Measurements from ENCODE around the gene MIOX.

Gene MIOX

DNA sequence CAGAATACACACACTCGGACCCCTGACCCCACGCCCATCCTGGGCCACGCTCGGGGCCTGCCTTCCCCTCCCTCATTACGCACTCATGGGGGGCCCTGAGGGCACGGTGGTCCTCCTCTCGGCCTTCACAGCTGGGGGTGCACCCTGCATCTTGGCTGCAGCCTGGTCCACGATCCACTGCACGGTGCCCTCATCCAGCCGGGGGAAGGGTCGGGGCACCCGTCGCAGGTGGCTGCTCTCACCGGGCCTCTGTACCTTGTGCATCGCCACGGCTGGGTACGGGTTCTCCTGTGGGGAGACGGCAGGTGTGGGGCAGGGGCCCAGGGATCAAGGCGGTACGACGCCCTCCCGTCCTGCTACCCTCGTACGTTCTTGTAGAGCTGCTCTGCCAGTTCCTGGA is 22.2 kb upstream of the MIOX start:
- TF ChIP-seq, protein P1, sequence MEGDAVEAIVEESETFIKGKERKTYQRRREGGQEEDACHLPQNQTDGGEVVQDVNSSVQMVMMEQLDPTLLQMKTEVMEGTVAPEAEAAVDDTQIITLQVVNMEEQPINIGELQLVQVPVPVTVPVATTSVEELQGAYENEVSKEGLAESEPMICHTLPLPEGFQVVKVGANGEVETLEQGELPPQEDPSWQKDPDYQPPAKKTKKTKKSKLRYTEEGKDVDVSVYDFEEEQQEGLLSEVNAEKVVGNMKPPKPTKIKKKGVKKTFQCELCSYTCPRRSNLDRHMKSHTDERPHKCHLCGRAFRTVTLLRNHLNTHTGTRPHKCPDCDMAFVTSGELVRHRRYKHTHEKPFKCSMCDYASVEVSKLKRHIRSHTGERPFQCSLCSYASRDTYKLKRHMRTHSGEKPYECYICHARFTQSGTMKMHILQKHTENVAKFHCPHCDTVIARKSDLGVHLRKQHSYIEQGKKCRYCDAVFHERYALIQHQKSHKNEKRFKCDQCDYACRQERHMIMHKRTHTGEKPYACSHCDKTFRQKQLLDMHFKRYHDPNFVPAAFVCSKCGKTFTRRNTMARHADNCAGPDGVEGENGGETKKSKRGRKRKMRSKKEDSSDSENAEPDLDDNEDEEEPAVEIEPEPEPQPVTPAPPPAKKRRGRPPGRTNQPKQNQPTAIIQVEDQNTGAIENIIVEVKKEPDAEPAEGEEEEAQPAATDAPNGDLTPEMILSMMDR (IDR thresholded peaks at IDR 0.05), result no peak
- Mint-ChIP-seq H3K9me3 (no peaks in the 10 kb centered on the region), H3K4me3 (no peak overlapping the region), H3K27me3 (ENCODE audit: low read depth, poor library complexity) (no peaks in the 10 kb centered on the region), H3K27ac (no peak overlapping the region), H3K36me3 (ENCODE audit: low read depth) (peaks cover 18% of the 10 kb centered on the region), H3K4me1 (no peaks in the 10 kb centered on the region)
- no peak for DNase-seq

DNA sequence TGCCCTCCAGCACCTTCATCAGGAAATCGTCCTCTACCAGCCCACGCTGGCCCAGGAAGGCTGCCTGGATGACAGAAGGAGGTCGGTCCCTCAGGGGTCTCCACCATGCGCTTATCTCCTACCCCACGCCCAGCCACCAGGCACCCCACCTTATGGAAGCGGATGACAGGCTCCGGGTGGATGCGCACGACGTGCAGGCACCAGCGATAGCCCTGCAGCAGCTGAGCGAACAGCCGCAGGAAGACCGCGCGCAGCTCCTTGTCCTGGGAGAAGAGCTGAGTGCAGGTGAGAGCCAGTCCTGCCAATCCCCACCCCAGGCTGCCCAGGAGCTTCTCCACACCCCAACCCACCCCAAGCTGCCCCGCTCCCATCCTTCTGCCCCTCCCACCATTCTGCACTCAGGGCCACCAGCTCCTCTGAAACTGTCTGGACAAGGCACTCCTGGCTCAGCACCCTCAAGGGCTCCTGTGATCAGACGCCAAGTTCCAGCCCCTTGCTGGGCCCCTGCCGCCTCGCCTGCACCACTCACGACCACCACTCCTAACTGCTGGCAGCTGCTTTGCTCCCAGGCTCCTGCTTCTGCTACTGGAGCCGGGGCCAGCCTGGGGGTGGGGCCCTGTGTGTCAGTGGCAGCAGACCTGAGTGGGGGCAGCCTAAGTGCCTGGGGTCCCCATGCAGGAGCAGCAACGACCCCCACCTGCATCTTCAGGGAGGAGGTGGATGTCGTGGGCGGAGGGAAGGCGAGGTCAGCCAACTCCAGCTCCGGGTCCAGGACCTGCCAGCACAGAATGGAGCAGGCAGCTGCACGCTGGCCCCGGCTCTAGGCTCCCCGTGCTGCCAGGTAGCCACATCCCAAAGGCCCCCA is 21.4 kb upstream of the MIOX start:
- TF ChIP-seq, protein P1 (IDR thresholded peaks at IDR 0.05), result no peak
- Mint-ChIP-seq H3K4me1 (peaks cover 3% of the 10 kb centered on the region), H3K27me3 (ENCODE audit: low read depth, poor library complexity) (no peaks in the 10 kb centered on the region), H3K9me3 (no peaks in the 10 kb centered on the region), H3K36me3 (ENCODE audit: low read depth) (peaks cover 18% of the 10 kb centered on the region), H3K4me3 (no peak overlapping the region), H3K27ac (no peak overlapping the region)
- no peak for DNase-seq

DNA sequence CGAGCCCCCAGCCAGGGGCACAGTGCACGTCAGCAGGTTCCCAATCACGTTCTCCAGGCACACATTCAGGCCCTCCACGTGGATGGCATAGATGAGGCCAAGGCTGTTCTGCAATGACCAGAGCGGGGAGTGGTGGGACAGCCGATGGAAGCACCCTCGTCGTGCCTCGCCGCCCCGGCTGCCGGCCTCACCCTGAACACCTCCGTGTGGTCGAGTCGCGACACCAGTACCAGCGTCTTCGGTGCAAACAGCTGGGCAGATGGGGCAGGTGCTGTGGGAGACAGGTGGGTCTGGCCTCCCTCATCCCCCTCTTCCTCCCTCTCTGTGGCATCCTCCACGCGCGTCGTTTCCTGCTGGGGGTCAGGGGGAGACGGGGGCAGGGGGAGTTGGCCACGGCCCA is 19.3 kb upstream of the MIOX start:
- peaks cover 14% of the 10 kb centered on the region for H3K36me3 Mint-ChIP-seq (ENCODE audit: low read depth)
- H3K27ac Mint-ChIP-seq, result no peak overlapping the region
- H3K9me3 Mint-ChIP-seq, result no peaks in the 10 kb centered on the region
- H3K4me3 Mint-ChIP-seq, result no peak overlapping the region
- H3K27me3 Mint-ChIP-seq (ENCODE audit: low read depth, poor library complexity), result no peaks in the 10 kb centered on the region
- no peak for DNase-seq
- TF ChIP-seq, protein P1 (IDR thresholded peaks at IDR 0.05), result no peak
- H3K4me1 Mint-ChIP-seq, result peaks cover 20% of the 10 kb centered on the region

DNA sequence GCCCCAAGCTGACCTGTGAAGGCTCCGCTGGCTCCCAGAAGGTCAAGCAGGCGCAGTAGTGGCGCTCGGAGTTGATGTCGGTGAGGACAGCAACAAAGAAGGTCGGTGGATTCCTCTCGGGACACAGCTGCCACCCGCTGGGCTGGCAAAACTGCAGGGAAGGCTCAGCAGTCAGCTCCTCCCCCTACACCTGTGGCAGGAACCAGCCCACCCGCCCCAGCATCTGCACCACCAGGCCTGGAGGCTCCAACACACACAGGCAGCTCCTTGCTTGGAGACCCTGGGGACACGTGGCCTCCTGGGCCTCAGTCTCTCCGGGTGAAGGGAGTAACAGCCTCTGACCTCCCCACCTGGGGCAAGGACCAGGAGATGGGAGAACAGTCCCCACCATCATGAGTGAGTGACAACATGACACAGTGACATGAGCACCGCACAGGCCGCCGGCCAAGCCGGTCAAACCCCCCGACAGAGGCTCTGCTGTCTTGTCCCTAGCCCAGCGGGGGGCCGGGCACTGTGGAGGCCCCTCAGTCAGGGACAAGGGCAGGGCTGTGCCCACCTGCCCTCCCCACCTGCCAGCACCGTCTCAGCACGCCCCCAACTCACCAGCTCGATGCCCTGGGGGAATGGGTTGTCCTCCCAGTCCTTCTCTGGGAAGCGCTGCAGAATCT is 18.8 kb upstream of the MIOX start:
- no peaks in the 10 kb centered on the region for H3K27me3 Mint-ChIP-seq (ENCODE audit: low read depth, poor library complexity)
- no peaks in the 10 kb centered on the region for H3K9me3 Mint-ChIP-seq
- H3K27ac Mint-ChIP-seq, result no peak overlapping the region
- H3K36me3 Mint-ChIP-seq (ENCODE audit: low read depth), result peaks cover 14% of the 10 kb centered on the region
- H3K4me3 Mint-ChIP-seq, result no peak overlapping the region
- peaks cover 25% of the 10 kb centered on the region for H3K4me1 Mint-ChIP-seq
- TF ChIP-seq, protein P1 (IDR thresholded peaks at IDR 0.05), result no peak
- DNase-seq, result no peak

DNA sequence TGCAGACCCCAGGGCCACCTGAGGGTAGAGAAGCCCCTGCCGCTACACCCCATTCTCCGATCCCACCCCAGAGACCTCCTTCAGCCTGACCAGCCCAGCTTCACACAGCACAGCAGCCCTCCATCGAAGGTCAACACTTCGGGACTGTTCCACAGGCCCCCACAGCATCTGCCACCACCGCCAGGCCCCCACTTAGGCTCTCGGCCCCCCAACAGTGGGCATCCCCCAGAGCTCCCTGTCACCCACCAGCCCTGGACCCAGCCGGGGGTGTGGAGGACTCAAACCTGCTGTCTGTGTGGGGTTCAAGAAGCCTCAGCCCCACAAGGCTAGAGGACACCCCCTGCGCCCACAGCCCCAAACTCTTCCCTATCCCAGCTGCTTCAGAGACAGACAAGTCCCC is 18.0 kb upstream of the MIOX start:
- DNase-seq, result no peak
- Mint-ChIP-seq H3K27me3 (ENCODE audit: low read depth, poor library complexity) (no peaks in the 10 kb centered on the region), H3K27ac (no peak overlapping the region), H3K4me3 (no peak overlapping the region), H3K9me3 (no peaks in the 10 kb centered on the region), H3K36me3 (ENCODE audit: low read depth) (peaks cover 13% of the 10 kb centered on the region), H3K4me1 (peaks cover 33% of the 10 kb centered on the region)
- TF ChIP-seq, protein P1 (IDR thresholded peaks at IDR 0.05), result no peak
